Heart right ventricle (tissue), 16 donors: ENCODE results near the gene GALNT12. TPM values are rescaled to one million over a fixed set of nuclear protein-coding genes. Genes with fewer than 3 reads are reported as not detected.

Experiments used
- ATAC-seq, 8 donors: fragments of 200-7000 bp; cut with Tn5 transposase; one replicate each; pipeline ENCODE4 v1.9.1; 2020; ENCODE audit warnings: mild to moderate bottlenecking in 8 of 8, moderate library complexity in 8 of 8, moderate number of reproducible peaks in 1 of 8
- DNase-seq, 2 donors: peaks; one replicate each; pipeline ENCODE4 v3.0.0-alpha.2; 2020
- H3K27ac ChIP-seq, 10 donors: fragments of 200-600 bp; sonication (generic) in 2 of 10; one replicate each; pipeline versions ENCODE4 v1.5.0 to v1.8.0; 2020 to 2022; ENCODE audit warnings: mild to moderate bottlenecking in 3 of 10
- H3K27me3 ChIP-seq, 7 donors: fragments of 200-600 bp; one replicate each; pipeline ENCODE4 v1.8.0; 2021 to 2022; ENCODE audit warnings: mild to moderate bottlenecking in 2 of 7
- H3K36me3 ChIP-seq, 9 donors: fragments of 200-600 bp; sonication (generic) in 1 of 9; one replicate each; pipeline versions ENCODE4 v1.5.0 to v1.8.0; 2020 to 2022; ENCODE audit warnings: mild to moderate bottlenecking in 2 of 9
- H3K4me1 ChIP-seq, 9 donors: fragments of 200-600 bp; sonication (generic) in 1 of 9; one replicate each; pipeline versions ENCODE4 v1.5.0 to v1.8.0; 2020 to 2022; ENCODE audit warnings: mild to moderate bottlenecking in 4 of 9
- H3K4me3 ChIP-seq, 10 donors: fragments of 200-600 bp; sonication (generic) in 2 of 10; one replicate each; pipeline versions ENCODE4 v1.5.0 to v1.8.0; 2020 to 2022; ENCODE audit warnings: mild to moderate bottlenecking in 7 of 10, moderate library complexity in 2 of 10
- H3K9me3 ChIP-seq, 11 donors: fragments of 200-600 bp in 10 of 11; sonication (generic) in 2 of 11; one replicate each; pipeline versions ENCODE4 v1.5.0 to v1.8.0; 2013 to 2022; ENCODE audit warnings: mild to moderate bottlenecking in 2 of 11, control low read depth in 1 of 11, moderate library complexity in 1 of 11
- CTCF ChIP-seq, 9 donors: fragments of 200-600 bp; sonication (generic) in 2 of 9; IDR thresholded peaks; one replicate each; pipeline versions ENCODE4 v1.5.0 to v1.8.0; 2021 to 2022; ENCODE audit warnings: antibody characterized with exemption in 9 of 9, mild to moderate bottlenecking in 5 of 9, moderate library complexity in 1 of 9
- WGBS, 2 donors: extraction: QIAGEN DNeasy Blood & Tissue Kit; methylation state at CpG; one replicate each; pipeline ENCODE4 v1.1.7; 2013; ENCODE audit warnings: inconsistent platforms in 1 of 2; 5-methylcytosine and 5-hydroxymethylcytosine counted together
- intact Hi-C, 10 donors: fragments of 100-400 bp; cut with DNase I; formaldehyde crosslinking; loops; one replicate each; pipeline versions ENCODE4 v1.11.1 to v1.14.2; 2022
- polyA plus RNA-seq, 2 donors: library from polyadenylated mRNA; stranded (reverse); fragments of 200-250 nt; gene quantifications; one replicate each; pipeline ENCODE4 v1.2.3, GENCODE V29; 2013
- total RNA-seq, 10 donors: library from RNA; stranded (reverse); fragmentation: NEBNext Ultra II Directional in 3 of 10; extraction: Animal tissue kit (Norgen Biotek cat#: 25700) in 3 of 10; gene quantifications; one replicate each; pipeline versions ENCODE4 v1.2.1 to v1.2.4, GENCODE V29; 2021 to 2023
- donor health status: Arrhythmogenic right ventricular cardiomyopathy.
- donor health status: ischemic (EF 13 %, LVEDD 7.1; RV severe dilation, severe dysfunction).
- donor health status: healthy with polysubstance abuse.
- donor health status: DM: no; HTN: yes; CAD: no.
- donor health status: DM: no; HTN: no; CAD: no.
- donor health status: ischemic (EF 25% LVEDD 6.9; RV normal size, moderate dysfunction).
- donor health status: ischemic (EF 25% LVEDD 5.7; RV mildly dilated, moderate dysfunction).
- donor health status: healthy.
- donor health status: DM: yes; HTN: yes; CAD: no.
- donor health status: Ischemic cardiomyopathy.
- donor health status: ischemic (EF 35%, LVEDD 5.7; RV mildly dilated, moderate dysfunction).
- donor health status: nonischemic (EF 11% LVEDD 7.7; RV severe dilation, severe dysfunction).
- donor health status: DM: yes; HTN: yes; CAD: no.
- donor health status: PGD.
- donor health status: ischemic (EF 29% LVEDD 5.4; RV normal size, mild dysfunction).
- donor health status: nonischemic (EF 23%, LVEDD 6.1; RV moderate dilation, normal function).

GALNT12 gene
- total and polyA plus RNA-seq, 12 donors: 0.25 to 1.3 (median 0.53) TPM

GRCh38 chr9:98869078-98869745 lies 61.7 kb downstream of the GALNT12 start:
- Histone ChIP-seq H3K36me3 (no peaks in the 10 kb centered on the region), H3K27me3 (no peaks in the 10 kb centered on the region), H3K9me3 (peaks cover 0 to 5% (median 0%) of the 10 kb centered on the region in 11 donors), H3K4me1 (peaks cover 12 to 73% (median 59%) of the 10 kb centered on the region in 9 donors), H3K4me3 (no peak overlapping the region), H3K27ac (peak overlapping the region in 7 of 10 donors; percentile 29 to 90 (median 82))
- ATAC-seq (no peak), DNase-seq (no peak)
- intact Hi-C loops: loop anchor here in 3 of 10 donors (5.0 to 10.0 kb wide), 4 partner anchors 43 to 266 kb away; partner anchors contain the start of gene COL15A1 (in 1 of the 3)
- 90 to 91% methylated on average over 8 of the region's 8 CpGs for WGBS, 2 donors
- no peak for TF ChIP-seq CTCF (IDR thresholded peaks at IDR 0.05)

GRCh38 chr9:98869866-98870265 lies 62.4 kb downstream of the GALNT12 start:
- Histone ChIP-seq H3K36me3 (no peaks in the 10 kb centered on the region), H3K4me3 (no peak overlapping the region), H3K4me1 (peaks cover 12 to 69% (median 56%) of the 10 kb centered on the region in 9 donors), H3K9me3 (peaks cover 0 to 5% (median 0%) of the 10 kb centered on the region in 11 donors), H3K27me3 (no peaks in the 10 kb centered on the region), H3K27ac (peak overlapping the region in 2 of 10 donors; percentile 39 to 90)
- WGBS, 2 donors: 77 to 84% methylated on average over 3 of the region's 3 CpGs
- TF ChIP-seq CTCF (IDR thresholded peaks at IDR 0.05): no peak
- intact Hi-C loops: loop anchor here in 3 of 10 donors (5.0 to 10.0 kb wide), 4 partner anchors 42 to 265 kb away; partner anchors contain the start of gene COL15A1 (in 1 of the 3)
- DNase-seq (no peak), ATAC-seq (no peak)

GRCh38 chr9:98870782-98871557 lies 63.5 kb downstream of the GALNT12 start:
- Histone ChIP-seq H3K4me1 (peaks cover 12 to 58% (median 46%) of the 10 kb centered on the region in 9 donors), H3K27me3 (no peaks in the 10 kb centered on the region), H3K36me3 (no peaks in the 10 kb centered on the region), H3K9me3 (peaks cover 0 to 5% (median 0%) of the 10 kb centered on the region in 11 donors), H3K4me3 (no peak overlapping the region), H3K27ac (peak overlapping the region in 1 of 10 donors; percentile 10)
- ATAC-seq (no peak), DNase-seq (no peak)
- intact Hi-C loops: no loop called here
- no peak for TF ChIP-seq CTCF (IDR thresholded peaks at IDR 0.05)
- WGBS, 2 donors: 74 to 75% methylated on average over 5 of the region's 5 CpGs

GRCh38 chr9:98871558-98872065 lies 64.1 kb downstream of the GALNT12 start:
- Histone ChIP-seq H3K4me3 (no peak overlapping the region), H3K4me1 (peaks cover 12 to 52% (median 40%) of the 10 kb centered on the region in 9 donors), H3K27me3 (no peaks in the 10 kb centered on the region), H3K9me3 (peaks cover 0 to 5% (median 0%) of the 10 kb centered on the region in 11 donors), H3K36me3 (no peaks in the 10 kb centered on the region), H3K27ac (no peak overlapping the region)
- DNase-seq (no peak), ATAC-seq (no peak)
- 74 to 87% methylated on average over 9 of the region's 9 CpGs for whole genome bisulfite sequencing, 2 donors
- intact Hi-C loops: loop anchor here in 1 of 10 donors (2.0 kb wide), 1 partner anchor 21 kb away; no protein-coding TSS in a partner anchor
- no peak for TF ChIP-seq CTCF (IDR thresholded peaks at IDR 0.05)
